Neural cell (in vitro differentiated cells): ENCODE results near the gene SLPI. TPM values are rescaled to one million over a fixed set of nuclear protein-coding genes. Genes with fewer than 3 reads are reported as not detected.

Experiments used
- H2AFZ ChIP-seq: fragments of 200-600, 300-800 bp; sonication (generic), shearing (Covaris generic); 2 replicates; pipeline ENCODE4 v1.6.0; 2014; ENCODE audit warnings: low read depth, mild to moderate bottlenecking, antibody characterized with exemption, low read length, moderate library complexity
- H3F3A ChIP-seq: fragments of 200-600 bp; shearing (Covaris generic); 2 replicates; pipeline ENCODE4 v1.6.1; 2016; ENCODE audit warnings: mild to moderate bottlenecking, moderate library complexity, mixed read lengths, antibody characterized with exemption, low read length; ENCODE audit not compliant: insufficient read depth, poor library complexity, severe bottlenecking
- H3K27ac ChIP-seq: fragments of 200-600, 300-800 bp; sonication (generic), shearing (Covaris generic); 2 replicates; pipeline ENCODE4 v1.5.1; 2014; ENCODE audit warnings: mild to moderate bottlenecking, low read length, moderate library complexity
- H3K27me3 ChIP-seq: fragments of 300-800, 200-600 bp; sonication (generic), shearing (Covaris generic); 2 replicates; pipeline ENCODE4 v1.6.0; 2014; ENCODE audit warnings: mild to moderate bottlenecking, low read depth, low read length, moderate library complexity; ENCODE audit not compliant: insufficient read depth
- H3K36me3 ChIP-seq: fragments of 300-800, 200-600 bp; sonication (generic), shearing (Covaris generic); 2 replicates; pipeline ENCODE4 v1.5.1; 2014; ENCODE audit warnings: mild to moderate bottlenecking, antibody characterized with exemption, low read length, moderate library complexity; ENCODE audit not compliant: insufficient read depth
- H3K4me2 ChIP-seq: fragments of 300-800, 200-600 bp; sonication (generic), shearing (Covaris generic); 2 replicates; pipeline ENCODE4 v1.6.0; 2014; ENCODE audit warnings: mild to moderate bottlenecking, low read length
- H3K4me3 ChIP-seq: fragments of 300-800, 200-600 bp; sonication (generic), shearing (Covaris generic); 2 replicates; pipeline ENCODE4 v1.5.1; 2014; ENCODE audit warnings: mild to moderate bottlenecking, low read length, moderate library complexity
- H3K79me2 ChIP-seq: fragments of 200-600 bp; shearing (Covaris generic); replicated peaks from 2 replicates; pipeline ENCODE4 v1.6.0; 2014; ENCODE audit warnings: mild to moderate bottlenecking, low read length, moderate library complexity; ENCODE audit not compliant: insufficient read depth
- H3K9ac ChIP-seq: fragments of 300-800, 200-600 bp; sonication (generic), shearing (Covaris generic); 2 replicates; pipeline ENCODE4 v1.6.1; 2016; ENCODE audit warnings: mild to moderate bottlenecking, low read length, mixed read lengths
- H3K9me2 ChIP-seq: fragments of 200-600 bp; shearing (Covaris generic); 2 replicates; pipeline ENCODE4 v1.6.1; 2016; ENCODE audit warnings: mild to moderate bottlenecking, low read length, mixed read lengths; ENCODE audit not compliant: insufficient read depth
- H3K9me3 ChIP-seq: fragments of 200-600, 300-800 bp; sonication (generic), shearing (Covaris generic); 2 replicates; pipeline ENCODE4 v1.6.1; 2016; ENCODE audit warnings: mild to moderate bottlenecking, mixed run types, low read length, moderate library complexity, mixed read lengths
- H4K20me1 ChIP-seq: fragments of 200-600 bp; shearing (Covaris generic); 2 replicates; pipeline ENCODE4 v1.6.1; 2016; ENCODE audit warnings: mild to moderate bottlenecking, mixed run types; ENCODE audit not compliant: insufficient read depth
- CTCF ChIP-seq: fragments of 450-650 bp; IDR thresholded peaks from 2 replicates; pipeline ENCODE4 v1.5.1; 2014; ENCODE audit warnings: antibody characterized with exemption, mild to moderate bottlenecking, moderate library complexity; ENCODE audit not compliant: poor library complexity, severe bottlenecking
- EP300 ChIP-seq: fragments of 450-650 bp; conservative IDR thresholded peaks from 2 replicates; pipeline ENCODE4 v1.6.1; 2014; ENCODE audit warnings: antibody characterized with exemption, mild to moderate bottlenecking, moderate library complexity; ENCODE audit not compliant: poor library complexity, severe bottlenecking
- EZH2 ChIP-seq: fragments of 200-600, 300-800 bp; shearing (Covaris generic), sonication (generic); IDR thresholded peaks from 2 replicates; pipeline ENCODE4 v1.6.1; 2014; ENCODE audit warnings: antibody characterized with exemption, low read length, borderline replicate concordance, mild to moderate bottlenecking; ENCODE audit not compliant: insufficient read depth, poor library complexity, severe bottlenecking
- MXI1 ChIP-seq: fragments of 450-650 bp; conservative IDR thresholded peaks from 2 replicates; pipeline ENCODE4 v1.6.1; 2014; ENCODE audit warnings: antibody characterized with exemption, mild to moderate bottlenecking; ENCODE audit not compliant: poor library complexity, severe bottlenecking
- POLR2AphosphoS5 ChIP-seq: IDR thresholded peaks from 2 replicates; pipeline ENCODE4 v1.6.1; 2012
- RAD21 ChIP-seq: fragments of 450-650 bp; conservative IDR thresholded peaks from 2 replicates; pipeline ENCODE4 v1.6.1; 2014; ENCODE audit warnings: antibody characterized with exemption, mild to moderate bottlenecking, moderate library complexity
- REST ChIP-seq: IDR thresholded peaks from 2 replicates; pipeline ENCODE4 v1.6.1; 2012; ENCODE audit warnings: borderline replicate concordance
- SMC3 ChIP-seq: fragments of 450-650 bp; conservative IDR thresholded peaks from 2 replicates; pipeline ENCODE4 v1.6.1; 2014; ENCODE audit warnings: antibody characterized with exemption, mild to moderate bottlenecking, moderate library complexity; ENCODE audit not compliant: poor library complexity
- TAF1 ChIP-seq: IDR thresholded peaks from 2 replicates; pipeline ENCODE4 v1.6.1; 2012; ENCODE audit warnings: low read depth
- polyA plus RNA-seq: library from polyadenylated mRNA; depleted of rRNA; stranded (reverse); fragments of >200 nt; gene quantifications from 2 replicates; pipeline ENCODE4 v1.2.3, GENCODE V29; 2014

SLPI gene
- polyA plus RNA-seq, 1 donor from 2014 or later = not detected

GRCh38 chr20:45230631-45231030 lies 23.7 kb downstream of the SLPI start:
- no peak overlapping the region for H2AFZ ChIP-seq
- H4K20me1 ChIP-seq = no peaks in the 10 kb centered on the region
- H3K27ac ChIP-seq = no peak overlapping the region
- no peaks in the 10 kb centered on the region for H3K27me3 ChIP-seq
- no peaks in the 10 kb centered on the region for H3K36me3 ChIP-seq
- H3K9me3 ChIP-seq = no peaks in the 10 kb centered on the region
- H3K4me3 ChIP-seq = no peak overlapping the region
- no peaks in the 10 kb centered on the region for H3K79me2 ChIP-seq
- no peaks in the 10 kb centered on the region for H3K9me2 ChIP-seq
- H3F3A ChIP-seq = no peaks in the 10 kb centered on the region
- H3K4me2 ChIP-seq = no peak overlapping the region
- TF ChIP-seq REST (no peak), CTCF (no peak), EZH2 (no peak), POLR2AphosphoS5 (no peak), RAD21 (no peak), MXI1 (no peak), EP300 (no peak), TAF1 (no peak), SMC3 (no peak)
- H3K9ac ChIP-seq = no peak overlapping the region

GRCh38 chr20:45229264-45230056 lies 24.9 kb downstream of the SLPI start:
- H2AFZ ChIP-seq = no peak overlapping the region

More at GRCh38 chr20:45229264-45230056, 24.9 kb downstream of the SLPI start:
- TF ChIP-seq REST (no peak), SMC3 (no peak), CTCF (no peak), TAF1 (no peak), EP300 (no peak), MXI1 (no peak), EZH2 (no peak)
- Histone ChIP-seq H3K4me2 (no peak overlapping the region), H3K9me3 (no peaks in the 10 kb centered on the region), H3K36me3 (no peaks in the 10 kb centered on the region), H3K79me2 (no peaks in the 10 kb centered on the region), H3K27ac (no peak overlapping the region), H4K20me1 (no peaks in the 10 kb centered on the region), H3K9ac (no peak overlapping the region), H3K9me2 (no peaks in the 10 kb centered on the region), H3F3A (no peaks in the 10 kb centered on the region), H3K4me3 (no peak overlapping the region), H3K27me3 (no peaks in the 10 kb centered on the region)
